Measurements from ENCODE around the gene CCDC188. TPM values are rescaled to one million over a fixed set of nuclear protein-coding genes. Genes with fewer than 3 reads are reported as not detected.

CCDC188 gene
- total and polyA plus RNA-seq, 2 of the 13 experiments (the other 11 are each of a cell fraction or from before 2014, with no cell fraction given) = not detected

GRCh38 chr22:20111045-20111688, 39.7 kb downstream of the CCDC188 start (continued):
- TF ChIP-seq YEATS4 (CRISPR knock-in tag; IDR thresholded peaks at IDR 0.05; ENCODE audit: borderline replicate concordance) (0 out of 2 replicates have a peak, but pooled peaks have one; percentile 25), REL (CRISPR knock-in tag; conservative IDR thresholded peaks at IDR 0.05) (no peak), XRCC5 (optimal IDR thresholded peaks at IDR 0.05; ENCODE audit: low read length) (peak; percentile 31), AGO2 (optimal IDR thresholded peaks at IDR 0.05; ENCODE audit: low read depth, low read length) (peak; percentile 53), FLYWCH1 (CRISPR knock-in tag; IDR thresholded peaks at IDR 0.05) (no peak), ZNF362 (CRISPR knock-in tag; IDR thresholded peaks at IDR 0.05; ENCODE audit: borderline replicate concordance) (peak; percentile 95), PHF5A (CRISPR knock-in tag; IDR thresholded peaks at IDR 0.05; ENCODE audit: low read depth, unreplicated experiment) (no peak), NCOA5 (CRISPR knock-in tag; IDR thresholded peaks at IDR 0.05) (no peak), FOXA1 (IDR thresholded peaks at IDR 0.05) (no peak), FOXA1 (CRISPR knock-in tag; IDR thresholded peaks at IDR 0.05) (no peak), PITX1 (CRISPR knock-in tag; IDR thresholded peaks at IDR 0.05) (no peak), ZNF687 (CRISPR knock-in tag; IDR thresholded peaks at IDR 0.05) (peak; percentile 47; the same call in 1 of the 2 replicates), ZBTB38 (CRISPR knock-in tag; IDR thresholded peaks at IDR 0.05) (peak; percentile 61; the same call in 1 of the 2 replicates), ZNF597 (CRISPR knock-in tag; IDR thresholded peaks at IDR 0.05) (no peak), ZNF30 (CRISPR knock-in tag; IDR thresholded peaks at IDR 0.05) (no peak), ZNF235 (CRISPR knock-in tag; IDR thresholded peaks at IDR 0.05; ENCODE audit: borderline replicate concordance) (no peak), ZNF251 (CRISPR knock-in tag; IDR thresholded peaks at IDR 0.05) (no peak), FOSL2 (CRISPR knock-in tag; IDR thresholded peaks at IDR 0.05) (no peak), ZC3H13 (CRISPR knock-in tag; IDR thresholded peaks at IDR 0.05) (0 out of 2 replicates have a peak, but pooled peaks have one; percentile 24), ZNF282 (IDR thresholded peaks at IDR 0.05; ENCODE audit: partially characterized antibody) (no peak), HINFP (CRISPR knock-in tag; IDR thresholded peaks at IDR 0.05; ENCODE audit: low read depth) (no peak)
